GM18505 (cell line): ENCODE results near the gene GPR62.
"Not testable (repeated sequence)": the region's sequence is repeated elsewhere in the genome, so short reads cannot be mapped to it uniquely, and the experiment has no call there.

Experiments
- ATAC-seq: cut with Tn5 transposase; IDR thresholded peaks from one replicate; pipeline ENCODE4 v1.9.1; 2021; ENCODE audit not compliant: unreplicated experiment
- POLR2A ChIP-seq: IDR thresholded peaks from 4 replicates; pipeline ENCODE4 v1.6.1; 2011; ENCODE audit warnings: borderline replicate concordance; ENCODE audit not compliant: insufficient read depth, insufficient read length; ENCODE audit errors: extremely low read depth

Gene GPR62

DNA sequence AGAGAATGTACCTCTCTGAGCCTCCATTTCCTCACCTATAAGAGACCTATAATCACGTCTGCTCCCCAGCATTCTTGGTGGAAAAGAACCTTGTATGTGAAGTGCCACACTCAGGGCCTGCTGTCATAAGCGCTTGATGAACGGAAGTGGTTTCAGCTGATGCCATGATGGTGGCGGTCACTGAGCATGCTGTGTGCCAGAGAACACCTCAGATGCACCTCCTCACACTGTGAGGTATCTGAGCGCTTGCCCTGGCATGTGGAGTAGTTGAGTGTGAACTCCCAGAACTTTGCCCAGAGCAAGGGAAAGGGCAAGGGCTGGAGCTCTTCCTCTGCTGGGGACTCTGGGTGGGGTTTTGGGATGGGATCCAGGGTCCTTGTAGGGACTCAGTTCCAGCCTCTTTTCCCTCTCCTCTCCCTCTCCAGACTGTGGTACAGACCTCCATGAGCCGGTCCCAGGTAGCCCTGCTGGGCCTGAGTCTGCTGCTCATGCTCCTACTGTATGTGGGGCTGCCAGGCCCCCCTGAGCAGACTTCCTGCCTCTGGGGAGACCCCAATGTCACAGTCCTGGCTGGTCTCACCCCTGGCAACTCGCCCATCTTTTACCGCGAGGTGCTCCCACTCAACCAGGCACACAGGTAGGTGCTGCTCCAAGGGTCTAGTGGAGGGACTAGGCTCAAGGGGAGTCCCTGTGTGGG is 22.4 kb downstream of the GPR62 start:
- TF ChIP-seq POLR2A: no peak
- no peak for ATAC-seq

DNA sequence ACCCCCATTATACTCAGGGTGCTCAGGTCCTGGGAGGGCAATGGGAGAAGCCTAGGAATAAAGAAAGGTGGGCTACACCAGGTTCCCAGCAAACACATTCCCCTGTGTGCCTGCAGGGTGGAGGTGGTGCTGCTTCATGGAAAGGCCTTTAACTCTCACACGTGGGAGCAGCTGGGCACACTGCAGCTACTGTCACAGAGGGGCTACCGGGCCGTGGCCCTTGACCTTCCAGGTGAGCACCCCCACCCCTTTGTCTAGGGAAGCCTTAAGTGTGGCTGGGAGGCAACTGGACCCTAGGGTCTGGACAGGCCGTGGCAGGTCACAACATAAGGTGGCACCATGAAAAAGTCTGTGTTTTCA is 22.9 kb downstream of the GPR62 start:
- no peak for TF ChIP-seq POLR2A
- ATAC-seq: no peak

DNA sequence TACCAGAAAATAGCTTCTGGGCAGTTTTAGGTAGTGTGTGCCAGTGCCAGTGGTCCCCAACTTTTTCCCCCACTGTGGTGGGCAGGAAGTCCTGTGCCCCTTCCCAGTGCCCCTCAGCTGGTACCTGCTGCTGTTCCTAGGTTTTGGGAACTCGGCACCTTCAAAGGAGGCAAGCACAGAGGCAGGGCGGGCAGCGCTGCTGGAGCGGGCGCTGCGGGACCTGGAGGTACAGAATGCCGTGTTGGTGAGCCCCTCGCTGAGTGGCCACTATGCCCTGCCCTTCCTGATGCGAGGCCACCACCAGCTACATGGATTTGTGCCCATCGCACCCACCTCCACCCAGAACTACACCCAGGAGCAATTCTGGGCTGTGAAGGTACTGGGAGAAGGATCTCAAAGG is 25.1 kb downstream of the GPR62 start:
- TF ChIP-seq POLR2A: no peak
- no peak for ATAC-seq

DNA sequence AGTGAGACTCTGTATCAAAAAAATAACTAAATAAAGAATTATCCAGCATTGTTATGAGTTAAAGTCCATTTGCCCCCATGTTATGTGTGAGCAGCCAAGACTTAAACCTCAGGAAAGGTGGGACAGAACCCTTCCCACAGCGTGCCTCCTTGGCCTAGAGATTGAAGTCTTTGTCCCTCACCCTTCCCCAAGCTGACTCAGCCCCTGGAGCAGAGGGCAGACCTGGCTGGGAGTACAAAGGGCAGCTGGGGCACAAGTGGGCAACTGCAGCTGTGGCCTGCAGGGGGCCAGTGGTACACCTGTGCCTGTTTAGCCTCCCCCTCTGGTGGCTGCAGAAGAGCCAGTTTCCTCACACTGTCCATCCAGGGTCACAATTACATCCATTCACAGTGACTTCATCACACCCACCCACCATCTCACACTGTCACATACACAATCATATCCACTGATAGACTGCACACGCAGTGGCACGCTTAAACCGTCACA is 27.2 kb downstream of the GPR62 start:
- TF ChIP-seq POLR2A: no peak
- ATAC-seq: peak; percentile 39

DNA sequence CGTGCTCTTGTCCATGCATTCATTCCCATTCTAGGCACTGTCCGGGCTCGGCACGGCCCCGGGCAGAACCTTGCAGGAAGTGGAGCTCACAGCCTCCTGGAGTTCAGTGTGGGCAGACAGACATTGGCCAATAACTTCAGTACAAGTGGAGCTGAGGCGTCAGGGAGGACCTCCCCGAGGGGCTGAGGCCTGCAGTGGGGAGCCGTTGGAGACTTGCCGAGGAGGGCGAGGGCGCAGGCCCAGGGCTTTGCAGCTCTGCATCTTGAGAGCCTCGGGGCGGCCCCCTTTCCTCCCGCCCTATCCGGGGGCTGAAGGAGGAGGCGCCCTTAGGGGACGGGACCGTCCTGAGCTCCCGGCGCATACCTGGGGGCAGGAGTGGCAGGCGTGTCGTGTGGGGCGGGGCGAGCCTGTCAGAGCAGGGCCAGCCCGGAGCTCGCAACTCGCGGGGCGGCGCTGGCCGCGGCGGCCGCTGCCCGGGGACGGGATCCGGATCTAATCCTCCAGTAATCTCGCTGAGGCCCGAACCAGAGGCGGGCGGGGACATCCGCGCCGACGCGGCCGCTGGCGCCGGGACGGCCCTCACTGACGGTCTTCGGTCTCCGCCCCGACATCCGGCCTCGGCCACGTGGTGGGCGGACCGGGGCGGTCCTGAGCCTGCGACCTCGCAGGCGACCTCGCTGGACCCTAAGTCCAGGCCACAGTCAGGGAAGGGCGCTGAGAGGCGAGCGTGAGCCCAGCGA is 27.8 kb downstream of the GPR62 start, which contains the start of gene ACY1:
Gene ACY1, plus strand, starts transcription at position 698 of the 740 bp plus-strand sequence. CDS start 530 bp downstream, outside the sequence.
- peak; percentile 59 for ATAC-seq
- peak; percentile 74 for TF ChIP-seq POLR2A

DNA sequence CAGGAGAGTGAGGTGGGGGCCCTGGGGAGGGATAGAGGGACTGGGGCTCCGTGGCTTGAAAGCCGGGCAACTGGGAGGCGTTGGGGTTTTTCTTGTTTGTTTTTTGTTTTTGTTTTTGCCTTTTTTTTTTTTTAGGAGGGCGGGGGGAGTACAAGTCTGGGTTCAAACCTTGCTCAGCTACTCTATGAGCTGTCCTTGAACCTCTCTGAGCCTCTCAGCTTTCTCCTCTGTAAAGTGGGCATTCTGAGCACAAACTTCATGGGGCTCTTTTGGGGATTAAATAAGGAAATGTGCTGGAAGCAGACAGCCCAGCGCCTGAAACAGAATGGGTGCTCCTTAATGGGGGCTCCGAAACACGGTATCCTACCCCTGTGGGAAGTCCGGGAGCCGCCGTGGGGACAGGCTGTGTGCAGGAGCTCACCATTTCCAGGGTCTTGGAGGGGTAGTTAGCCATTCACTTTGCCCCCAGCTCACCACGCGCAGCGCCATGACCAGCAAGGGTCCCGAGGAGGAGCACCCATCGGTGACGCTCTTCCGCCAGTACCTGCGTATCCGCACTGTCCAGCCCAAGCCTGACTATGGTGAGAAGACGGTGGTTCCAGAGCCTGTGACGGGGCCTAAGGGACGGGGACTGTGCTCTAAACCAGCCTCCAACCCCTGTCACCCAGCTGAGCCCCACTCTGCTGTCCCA is 28.5 kb downstream of the GPR62 start:
- ATAC-seq: no peak
- TF ChIP-seq POLR2A: no peak

DNA sequence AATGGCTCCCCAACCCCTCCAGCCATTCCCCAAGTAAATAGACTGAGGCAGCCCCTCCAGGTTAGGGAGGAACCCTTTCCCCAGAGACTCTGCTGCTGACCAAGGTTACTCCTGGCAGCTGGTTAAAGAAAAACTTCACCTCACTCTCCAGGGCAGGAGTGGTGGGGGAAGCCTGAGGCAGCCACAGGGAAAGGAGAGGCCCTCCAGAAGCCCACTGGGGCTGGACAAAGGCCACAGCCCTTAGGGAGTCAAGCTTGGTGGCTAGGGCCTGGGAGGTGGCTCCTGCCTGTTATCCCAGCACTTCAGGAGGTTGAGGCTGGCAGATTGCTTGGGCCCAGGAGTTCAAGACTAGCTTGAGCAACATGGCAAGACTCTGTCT is 29.1 kb downstream of the GPR62 start:
- no peak for TF ChIP-seq POLR2A
- no peak for ATAC-seq

DNA sequence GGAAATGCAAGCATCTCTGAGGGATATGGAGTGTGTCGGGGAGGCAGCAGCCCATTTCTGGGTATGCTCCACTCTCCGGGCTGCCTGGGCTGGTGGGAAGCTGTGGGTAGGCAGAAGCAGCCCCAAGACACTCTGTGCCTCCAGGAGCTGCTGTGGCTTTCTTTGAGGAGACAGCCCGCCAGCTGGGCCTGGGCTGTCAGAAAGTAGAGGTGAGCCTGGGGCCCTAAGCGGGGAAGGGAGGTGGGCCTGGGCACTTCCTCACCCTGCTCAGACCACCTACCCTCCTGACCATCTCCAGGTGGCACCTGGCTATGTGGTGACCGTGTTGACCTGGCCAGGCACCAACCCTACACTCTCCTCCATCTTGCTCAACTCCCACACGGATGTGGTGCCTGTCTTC is 29.9 kb downstream of the GPR62 start:
- no peak for TF ChIP-seq POLR2A
- no peak for ATAC-seq

DNA sequence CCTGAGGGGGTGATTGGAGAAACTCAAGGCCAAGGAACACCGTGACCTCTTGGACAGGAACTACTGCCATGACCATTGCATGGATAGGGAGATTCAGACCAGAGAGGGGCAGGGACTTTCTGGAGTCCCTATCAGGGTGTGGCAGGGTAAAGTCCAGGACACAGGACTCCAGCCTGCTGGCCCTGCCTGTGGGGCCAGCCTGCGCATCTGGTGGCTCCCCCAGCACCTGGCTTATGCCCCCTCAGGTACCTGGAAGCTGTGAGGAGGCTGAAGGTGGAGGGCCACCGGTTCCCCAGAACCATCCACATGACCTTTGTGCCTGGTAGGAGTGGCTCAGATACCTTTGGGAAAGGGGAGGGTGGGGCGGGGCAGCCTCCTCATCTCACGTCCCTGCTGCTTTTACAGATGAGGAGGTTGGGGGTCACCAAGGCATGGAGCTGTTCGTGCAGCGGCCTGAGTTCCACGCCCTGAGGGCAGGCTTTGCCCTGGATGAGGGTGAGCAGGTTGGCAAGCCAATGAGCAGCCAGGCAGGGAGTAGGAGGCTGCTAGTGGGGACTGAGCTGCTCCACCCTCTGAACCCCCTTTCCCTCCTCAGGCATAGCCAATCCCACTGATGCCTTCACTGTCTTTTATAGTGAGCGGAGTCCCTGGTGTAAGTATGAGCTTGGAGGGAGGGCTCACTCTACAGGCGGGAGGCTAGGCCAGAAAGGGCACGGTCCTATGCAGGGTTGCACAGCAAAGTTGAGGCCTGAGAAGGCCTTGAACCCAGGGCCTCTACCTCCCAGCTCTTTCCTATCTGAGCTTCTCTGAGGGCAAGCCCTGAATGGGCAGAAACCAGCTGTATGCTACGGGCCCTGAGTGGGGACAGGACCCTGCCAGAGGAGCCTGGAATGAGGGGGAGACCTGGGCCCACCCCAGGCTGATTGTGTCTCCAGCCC is 31.1 kb downstream of the GPR62 start:
- TF ChIP-seq POLR2A: no peak
- no peak for ATAC-seq

DNA sequence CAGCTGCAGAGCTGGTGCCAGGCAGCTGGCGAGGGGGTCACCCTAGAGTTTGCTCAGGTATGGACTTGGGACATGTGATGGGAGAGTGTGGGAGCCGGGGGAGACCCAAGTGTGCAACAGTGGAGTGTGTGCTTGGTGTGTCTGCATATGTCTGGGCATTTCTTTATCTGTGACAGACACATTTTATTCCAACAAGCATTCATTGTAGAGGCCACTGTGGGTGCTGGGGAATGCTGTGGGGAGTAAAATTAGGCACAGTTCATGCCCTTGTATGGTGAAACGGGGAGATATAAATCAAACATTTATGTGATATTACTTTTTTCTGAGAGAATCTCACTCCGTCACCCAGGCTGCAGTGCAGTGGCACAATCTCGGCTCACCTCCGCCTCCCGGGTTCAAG is 32.4 kb downstream of the GPR62 start:
- TF ChIP-seq POLR2A: no peak

DNA sequence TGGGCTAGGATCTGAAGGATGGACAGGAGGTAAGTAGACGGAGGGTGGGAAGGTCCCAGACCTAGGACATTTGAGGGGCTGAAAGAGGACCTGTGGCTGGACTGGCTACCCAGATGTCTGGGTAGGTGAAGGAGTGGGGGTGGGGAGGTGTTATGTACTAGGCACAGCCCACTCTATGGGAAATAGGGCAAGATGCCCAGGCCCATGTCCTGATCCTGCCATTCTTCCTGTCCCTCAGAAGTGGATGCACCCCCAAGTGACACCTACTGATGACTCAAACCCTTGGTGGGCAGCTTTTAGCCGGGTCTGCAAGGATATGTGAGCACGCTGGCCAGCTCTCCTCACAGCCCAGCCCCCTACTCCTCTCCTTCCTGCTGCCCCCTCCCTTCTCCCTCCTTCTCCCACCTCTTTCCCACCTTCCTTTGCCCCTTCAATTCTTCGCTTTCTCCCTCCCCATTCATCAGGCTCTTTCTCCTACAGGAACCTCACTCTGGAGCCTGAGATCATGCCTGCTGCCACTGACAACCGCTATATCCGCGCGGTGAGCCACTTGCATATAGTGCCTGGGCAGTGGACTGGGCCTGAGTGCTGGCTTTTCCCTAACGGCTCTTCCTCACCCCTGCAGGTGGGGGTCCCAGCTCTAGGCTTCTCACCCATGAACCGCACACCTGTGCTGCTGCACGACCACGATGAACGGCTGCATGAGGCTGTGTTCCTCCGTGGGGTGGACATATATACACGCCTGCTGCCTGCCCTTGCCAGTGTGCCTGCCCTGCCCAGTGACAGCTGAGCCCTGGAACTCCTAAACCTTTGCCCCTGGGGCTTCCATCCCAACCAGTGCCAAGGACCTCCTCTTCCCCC is 33.3 kb downstream of the GPR62 start:
- ATAC-seq: no peak
- no peak for TF ChIP-seq POLR2A

More for the DNA sequence above, 32.4 kb downstream of the GPR62 start:
- ATAC-seq: no peak

DNA sequence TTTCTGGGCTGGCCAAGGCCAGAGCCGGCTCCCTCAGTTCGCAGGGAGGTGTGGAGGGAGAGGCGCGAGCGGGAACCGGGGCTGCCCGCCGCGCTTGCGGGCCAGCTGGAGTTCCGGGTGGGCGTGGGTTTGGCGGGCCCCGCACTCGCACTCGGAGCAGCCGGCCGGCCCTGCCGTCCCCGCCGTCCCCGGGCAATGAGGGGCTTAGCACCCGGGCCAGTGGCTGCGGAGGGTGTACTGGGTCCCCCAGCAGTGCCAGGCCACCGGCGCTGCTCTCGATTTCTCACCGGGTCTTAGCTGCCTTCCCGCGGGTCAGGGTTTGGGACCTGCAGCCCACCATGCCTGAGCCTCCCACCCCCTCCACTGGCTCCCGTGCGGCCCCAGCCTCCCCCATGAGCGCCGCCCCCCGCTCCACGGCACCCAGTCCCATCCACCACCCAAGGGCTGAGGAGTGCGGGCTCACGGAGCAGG is 35.4 kb downstream of the GPR62 start:
- not testable (repeated sequence) for ATAC-seq
